ENCODE measurements around the gene AGFG2.

Gene AGFG2

GRCh38 chr7:100614308-100614861 is 75.4 kb downstream of the AGFG2 start:
- no peak for DNase-seq
